ENCODE measurements around the gene VNN1.
"Not testable (repeated sequence)": the region's sequence is repeated elsewhere in the genome, so short reads cannot be mapped to it uniquely, and the experiment has no call there.

Gene VNN1

GRCh38 chr6:132669690-132670291 lies 44.1 kb downstream of the VNN1 start:
- peak; percentile 43 for DNase-seq

DNA sequence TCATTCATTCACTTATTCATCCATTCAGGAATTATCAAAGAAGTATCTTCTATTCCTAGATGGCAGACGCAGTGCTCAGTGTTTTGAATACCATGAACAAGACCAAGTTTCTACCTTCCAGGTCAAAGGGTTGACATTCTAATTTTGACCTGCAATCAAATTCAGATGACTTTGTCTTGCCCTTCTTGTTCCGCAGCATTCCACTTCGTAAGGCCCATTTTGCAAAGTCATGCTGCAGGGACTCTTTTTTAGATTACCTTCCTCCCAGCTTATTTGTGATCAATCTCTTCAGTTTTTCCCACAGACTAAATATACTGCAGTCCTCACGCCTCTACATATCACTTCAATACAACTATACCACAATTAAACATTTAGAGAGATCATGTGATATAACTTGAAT lies 47.7 kb downstream of the VNN1 start:
- DNase-seq, result no peak

- DNase-seq, result no peak
Observed at GRCh38 chr6:132664309-132665034, 49.4 kb downstream of the VNN1 start.

- DNase-seq, result no peak
Observed at GRCh38 chr6:132663661-132664060, 50.2 kb downstream of the VNN1 start.

DNA sequence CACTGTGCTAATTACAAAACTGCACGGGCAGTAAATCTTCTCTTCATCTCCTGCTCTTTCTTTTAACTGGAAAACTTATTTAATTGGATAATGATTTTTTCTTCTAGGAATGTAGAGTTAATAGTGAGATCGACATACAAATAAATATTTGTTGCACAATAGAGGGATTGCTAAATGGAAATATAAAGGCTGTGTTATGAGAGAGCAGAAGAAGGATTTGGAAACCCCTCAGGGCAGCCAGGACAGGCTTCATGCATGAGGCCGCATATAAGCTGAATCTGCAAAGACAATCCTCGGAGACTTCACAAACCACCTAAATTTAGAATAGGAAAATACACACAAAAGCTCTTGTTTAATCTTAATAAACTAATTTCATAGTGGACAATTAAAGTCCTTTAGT lies 51.9 kb downstream of the VNN1 start:
- no peak for DNase-seq

- DNase-seq, result no peak
Observed at GRCh38 chr6:132659082-132659481, 54.8 kb downstream of the VNN1 start, which contains the start of gene TAAR1. Gene TAAR1 (minus strand): TSS chr6:132659182. CDS start chr6:132646003, 13,179 bp downstream.

DNA sequence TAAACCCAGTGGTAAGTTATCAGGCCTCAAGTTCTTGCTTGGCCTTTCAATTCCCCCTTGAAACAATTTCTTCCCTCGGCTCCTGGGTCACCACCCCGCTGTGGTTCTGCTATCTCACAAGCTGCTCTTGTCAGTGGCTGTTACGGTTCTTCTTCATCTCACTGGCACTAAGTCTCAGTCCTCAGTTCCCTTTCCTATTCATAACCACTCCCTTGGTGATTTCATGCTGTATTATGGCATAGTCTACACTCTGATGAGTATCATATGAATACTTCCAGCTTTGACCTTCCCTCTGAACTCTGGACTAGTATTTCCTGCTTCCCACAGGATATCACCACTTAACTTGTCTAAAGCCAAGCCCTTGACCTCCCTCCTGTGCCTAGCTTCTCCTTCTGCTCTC lies 62.8 kb downstream of the VNN1 start:
- no peak for DNase-seq

DNA sequence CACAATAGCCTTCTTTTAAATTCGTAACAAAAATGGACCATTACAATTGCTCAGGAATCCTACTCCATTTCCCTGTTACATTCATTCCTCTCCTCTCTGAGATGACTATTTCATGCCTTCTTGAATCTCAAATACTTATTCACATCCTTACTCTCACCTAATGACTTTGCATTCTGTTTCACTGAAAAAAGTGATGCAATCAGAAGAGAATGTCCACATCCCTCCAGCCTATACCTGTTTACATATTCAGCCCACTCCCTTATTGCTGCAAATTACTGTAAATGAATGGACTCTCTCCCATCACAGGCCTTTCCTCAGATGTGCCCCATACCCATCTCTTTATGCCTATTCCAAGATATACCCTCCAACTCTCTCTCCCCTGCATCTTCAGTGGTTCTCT lies 63.4 kb downstream of the VNN1 start:
- no peak for DNase-seq

DNA sequence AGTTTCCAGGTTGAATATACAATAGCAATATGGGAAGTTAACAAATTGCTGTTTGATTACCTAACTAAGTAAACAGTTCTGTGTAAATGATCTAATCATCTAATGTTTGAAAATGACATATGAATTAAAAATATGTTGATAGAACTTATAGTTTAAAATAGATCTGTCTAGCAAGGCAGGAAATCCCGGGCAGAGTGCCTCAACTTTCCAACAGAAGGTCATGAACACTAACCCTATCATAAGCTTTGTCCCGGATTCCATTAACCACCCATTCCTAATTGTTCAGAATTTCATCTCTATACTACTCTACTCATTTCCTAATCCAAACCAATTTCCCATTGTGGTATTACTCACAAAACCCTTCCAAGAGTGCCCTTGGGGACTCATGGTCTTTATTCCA lies 65.0 kb downstream of the VNN1 start:
- no peak for DNase-seq

- DNase-seq, result peak; percentile 11
Observed at GRCh38 chr6:132648356-132648755, 65.5 kb downstream of the VNN1 start.

DNA sequence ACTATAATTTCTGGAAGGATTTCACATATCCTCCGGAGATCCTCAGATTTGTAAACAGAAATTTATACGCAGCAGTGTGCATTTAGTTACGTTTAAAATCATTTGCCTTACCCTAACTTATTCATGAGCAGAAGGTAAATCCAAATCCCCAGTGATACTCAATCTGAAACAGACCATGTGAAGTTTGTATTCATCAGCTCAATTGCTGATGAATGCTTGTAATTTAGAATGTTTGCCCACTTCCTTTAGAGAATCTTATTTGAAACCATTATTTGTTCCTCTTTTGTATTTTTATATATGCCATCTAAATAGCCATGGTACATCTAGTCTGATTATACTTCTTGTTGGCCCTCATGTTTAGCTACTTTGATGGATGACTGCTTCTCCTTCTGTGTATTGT lies 70.3 kb downstream of the VNN1 start:
- no peak for DNase-seq

- DNase-seq, result not testable (repeated sequence)
Observed at GRCh38 chr6:132637135-132637534, 76.7 kb downstream of the VNN1 start.

GRCh38 chr6:132635906-132636305 lies 77.9 kb downstream of the VNN1 start:
- not testable (repeated sequence) for DNase-seq

DNA sequence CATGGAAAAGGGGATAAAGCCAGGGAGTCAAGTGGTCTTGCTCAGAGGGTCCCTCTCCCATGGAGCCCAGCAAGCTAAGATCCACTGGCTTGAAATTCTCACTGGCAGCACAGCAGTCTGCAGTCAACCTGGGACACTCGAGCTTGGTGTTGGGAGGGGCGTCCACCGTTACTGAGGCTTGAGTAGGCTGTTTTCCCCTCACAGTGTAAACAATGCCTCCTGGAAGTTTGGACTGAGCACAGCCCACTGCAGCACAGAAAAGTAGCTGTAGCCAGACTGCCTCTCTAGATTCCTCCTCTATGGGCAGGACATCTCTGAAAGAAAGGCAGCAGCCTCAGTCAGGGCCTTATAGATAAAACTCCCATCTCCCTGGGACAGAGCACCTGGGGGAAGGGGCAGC lies 78.6 kb downstream of the VNN1 start:
- not testable (repeated sequence) for DNase-seq

DNA sequence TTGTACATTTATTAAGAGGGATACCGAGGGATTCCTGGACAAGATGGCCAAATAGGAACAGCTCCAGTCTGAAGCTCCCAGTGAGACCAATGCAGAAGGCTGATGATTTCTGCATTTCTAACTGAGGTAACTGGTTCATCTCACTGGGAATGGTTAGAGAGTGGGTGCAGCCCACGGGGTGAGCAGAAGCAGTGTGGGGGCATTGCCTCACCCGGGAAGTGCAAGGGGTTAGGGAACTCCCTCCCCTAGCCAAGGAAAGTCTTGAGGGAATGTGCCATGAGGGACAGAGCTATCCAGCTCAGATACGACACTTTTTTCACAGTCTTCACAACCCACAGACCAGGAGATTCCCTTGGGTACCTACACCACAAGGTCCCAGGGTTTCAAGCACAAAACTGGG lies 79.1 kb downstream of the VNN1 start:
- DNase-seq, result no peak

DNA sequence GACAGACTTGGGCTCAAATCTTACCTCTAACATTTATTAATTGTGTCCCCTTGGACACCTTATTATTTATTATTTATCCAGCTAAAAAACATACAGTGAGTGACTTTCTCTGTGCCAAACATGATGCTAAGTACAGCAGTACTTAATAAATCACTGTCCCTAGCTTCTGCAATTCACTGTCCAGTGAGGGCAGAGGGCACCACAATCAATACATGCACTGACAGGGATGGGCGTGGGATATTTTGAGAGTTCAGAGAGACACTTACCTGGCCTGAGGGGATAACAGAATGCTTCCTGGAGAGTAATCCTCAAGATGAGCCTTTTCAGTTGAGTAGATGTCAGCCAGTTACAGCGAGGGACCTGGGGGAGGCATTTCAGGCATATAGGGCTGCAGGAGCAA lies 80.5 kb downstream of the VNN1 start:
- DNase-seq, result no peak
